ENCODE measurements around the gene LRRC8A. TPM values are rescaled to one million over a fixed set of nuclear protein-coding genes. Genes with fewer than 3 reads are reported as not detected.

LRRC8A gene
- total and polyA plus RNA-seq, 12 donors, result 9.0 to 88.3 (median 34.5) TPM

- Histone ChIP-seq H3K4me3 (no peak overlapping the region), H3K9me3 (replicated peaks in 1 of 3) (no peaks in the 10 kb centered on the region), H3K27ac (peak overlapping the region in 1 of 5 donors; percentile 17), H3K4me1 (replicated peaks in 1 of 2) (peaks cover 0 to 5% of the 10 kb centered on the region in 2 donors), H3K27me3 (no peaks in the 10 kb centered on the region), H3K36me3 (replicated peaks in 1 of 2) (peaks cover 0 to 16% of the 10 kb centered on the region in 2 donors)
- 84 to 93% (median 89%) methylated on average over 3 to 5 of the region's 5 CpGs for WGBS, 4 donors
- intact Hi-C loops (cut with DNase I), result no loop called here
- no peak for TF ChIP-seq CTCF (IDR thresholded peaks at IDR 0.05)
- TF ChIP-seq POLR2A (IDR thresholded peaks at IDR 0.05), result no peak
- DNase-seq, result no peak
Measured at GRCh38 chr9:128901822-128902221, 19.9 kb downstream of the LRRC8A start.

- DNase-seq, result no peak
- intact Hi-C loops (cut with DNase I), result no loop called here
- Histone ChIP-seq H3K4me3 (no peak overlapping the region), H3K27me3 (no peaks in the 10 kb centered on the region), H3K36me3 (replicated peaks in 1 of 2) (peaks cover 0 to 15% of the 10 kb centered on the region in 2 donors), H3K27ac (peak overlapping the region in 1 of 5 donors; percentile 17), H3K4me1 (replicated peaks in 1 of 2) (peaks cover 0 to 5% of the 10 kb centered on the region in 2 donors), H3K9me3 (replicated peaks in 1 of 3) (no peaks in the 10 kb centered on the region)
- TF ChIP-seq POLR2A (IDR thresholded peaks at IDR 0.05), result no peak
- no peak for TF ChIP-seq CTCF (IDR thresholded peaks at IDR 0.05)
- 68 to 78% (median 73%) methylated on average over 11 to 23 of the region's 23 CpGs for WGBS, 4 donors
Measured at GRCh38 chr9:128902351-128903078, 20.6 kb downstream of the LRRC8A start.

GRCh38 chr9:128903079-128903461 is 21.1 kb downstream of the LRRC8A start:
- intact Hi-C loops (cut with DNase I), result no loop called here
- Histone ChIP-seq H3K9me3 (replicated peaks in 1 of 3) (no peaks in the 10 kb centered on the region), H3K27ac (no peak overlapping the region), H3K27me3 (no peaks in the 10 kb centered on the region), H3K4me1 (replicated peaks in 1 of 2) (peaks cover 0 to 5% of the 10 kb centered on the region in 2 donors), H3K36me3 (replicated peaks in 1 of 2) (peaks cover 0 to 19% of the 10 kb centered on the region in 2 donors), H3K4me3 (no peak overlapping the region)
- 93 to 96% (median 95%) methylated on average over 2 of the region's 2 CpGs for WGBS, 4 donors
- TF ChIP-seq POLR2A (IDR thresholded peaks at IDR 0.05), result no peak
- no peak for TF ChIP-seq CTCF (IDR thresholded peaks at IDR 0.05)
- DNase-seq, result no peak

GRCh38 chr9:128903871-128904620 is 22.1 kb downstream of the LRRC8A start:
- 90 to 94% (median 93%) methylated on average over 10 of the region's 10 CpGs for WGBS, 4 donors
- TF ChIP-seq POLR2A (IDR thresholded peaks at IDR 0.05) (no peak), CTCF (IDR thresholded peaks at IDR 0.05) (no peak)
- H3K4me1 ChIP-seq (replicated peaks in 1 of 2), result peaks cover 0 to 5% of the 10 kb centered on the region in 2 donors
- H3K4me3 ChIP-seq, result no peak overlapping the region
- H3K27me3 ChIP-seq, result no peaks in the 10 kb centered on the region
- H3K36me3 ChIP-seq (replicated peaks in 1 of 2), result peaks cover 0 to 22% of the 10 kb centered on the region in 2 donors
- no peak overlapping the region for H3K27ac ChIP-seq
- no peak for DNase-seq
- no peaks in the 10 kb centered on the region for H3K9me3 ChIP-seq (replicated peaks in 1 of 3)
- intact Hi-C loops (cut with DNase I), result no loop called here
